Measurements from ENCODE around the gene SPACA6.

The SPACA6 gene

DNA sequence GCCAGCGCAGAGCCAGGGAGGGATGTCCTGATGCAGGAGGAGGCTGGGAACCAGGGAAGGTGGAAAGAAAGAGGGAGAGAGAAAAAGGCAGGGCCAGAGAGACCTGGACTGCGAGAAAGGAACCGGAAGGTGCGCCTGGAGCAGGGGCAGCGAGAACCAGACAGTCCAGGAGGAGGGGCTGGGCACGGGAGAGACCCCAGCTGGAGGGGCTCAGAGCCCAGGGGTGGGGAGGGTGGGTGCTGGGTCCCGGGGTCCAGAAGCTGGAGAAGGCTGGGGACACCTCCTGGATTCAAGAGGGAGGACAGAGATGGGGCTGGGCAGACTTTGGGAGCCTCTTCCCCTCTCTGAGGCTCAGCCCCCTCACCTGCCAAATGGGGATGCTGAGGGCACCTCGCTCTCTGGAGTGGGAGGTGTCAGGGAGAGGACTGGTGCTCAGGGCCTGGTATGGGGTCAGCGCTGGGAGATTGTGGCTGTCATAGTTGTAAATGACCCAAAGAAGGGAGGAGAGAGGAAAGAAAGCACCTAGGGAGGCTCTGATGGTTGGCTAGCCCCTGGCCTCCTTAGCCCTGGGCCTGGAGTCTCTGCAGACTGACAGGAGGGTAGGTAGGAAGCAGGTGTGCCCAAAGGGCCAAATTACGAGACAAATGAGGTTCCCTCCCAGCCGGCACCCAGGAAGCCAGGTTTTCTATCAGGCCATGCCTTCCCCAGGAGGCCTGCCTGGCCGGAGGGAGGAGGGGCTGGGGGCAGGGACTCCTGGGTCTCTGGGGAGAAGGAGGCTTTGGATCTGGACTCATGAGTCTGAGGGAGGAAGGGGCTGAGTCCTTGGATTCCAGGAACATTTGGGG is 1.3 kb upstream of the SPACA6 start:
- DNase-seq, result no peak
- Histone ChIP-seq H3K27ac (peak overlapping the region; percentile 94 to 100), H3K9me3 (no peaks in the 10 kb centered on the region), H3K36me3 (peaks cover 5 to 42% (median 27%) of the 10 kb centered on the region in 3 donors), H3K4me1 (peaks cover 0 to 48% (median 34%) of the 10 kb centered on the region in 4 donors), H3K4me3 (peak overlapping the region; percentile 71 to 97), H3K27me3 (no peaks in the 10 kb centered on the region)
- intact Hi-C loops (cut with DNase I; ENCODE audit: low total_unique reads), result no loop called here
- TF ChIP-seq, protein P1, sequence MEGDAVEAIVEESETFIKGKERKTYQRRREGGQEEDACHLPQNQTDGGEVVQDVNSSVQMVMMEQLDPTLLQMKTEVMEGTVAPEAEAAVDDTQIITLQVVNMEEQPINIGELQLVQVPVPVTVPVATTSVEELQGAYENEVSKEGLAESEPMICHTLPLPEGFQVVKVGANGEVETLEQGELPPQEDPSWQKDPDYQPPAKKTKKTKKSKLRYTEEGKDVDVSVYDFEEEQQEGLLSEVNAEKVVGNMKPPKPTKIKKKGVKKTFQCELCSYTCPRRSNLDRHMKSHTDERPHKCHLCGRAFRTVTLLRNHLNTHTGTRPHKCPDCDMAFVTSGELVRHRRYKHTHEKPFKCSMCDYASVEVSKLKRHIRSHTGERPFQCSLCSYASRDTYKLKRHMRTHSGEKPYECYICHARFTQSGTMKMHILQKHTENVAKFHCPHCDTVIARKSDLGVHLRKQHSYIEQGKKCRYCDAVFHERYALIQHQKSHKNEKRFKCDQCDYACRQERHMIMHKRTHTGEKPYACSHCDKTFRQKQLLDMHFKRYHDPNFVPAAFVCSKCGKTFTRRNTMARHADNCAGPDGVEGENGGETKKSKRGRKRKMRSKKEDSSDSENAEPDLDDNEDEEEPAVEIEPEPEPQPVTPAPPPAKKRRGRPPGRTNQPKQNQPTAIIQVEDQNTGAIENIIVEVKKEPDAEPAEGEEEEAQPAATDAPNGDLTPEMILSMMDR (IDR thresholded peaks at IDR 0.05), result no peak

DNA sequence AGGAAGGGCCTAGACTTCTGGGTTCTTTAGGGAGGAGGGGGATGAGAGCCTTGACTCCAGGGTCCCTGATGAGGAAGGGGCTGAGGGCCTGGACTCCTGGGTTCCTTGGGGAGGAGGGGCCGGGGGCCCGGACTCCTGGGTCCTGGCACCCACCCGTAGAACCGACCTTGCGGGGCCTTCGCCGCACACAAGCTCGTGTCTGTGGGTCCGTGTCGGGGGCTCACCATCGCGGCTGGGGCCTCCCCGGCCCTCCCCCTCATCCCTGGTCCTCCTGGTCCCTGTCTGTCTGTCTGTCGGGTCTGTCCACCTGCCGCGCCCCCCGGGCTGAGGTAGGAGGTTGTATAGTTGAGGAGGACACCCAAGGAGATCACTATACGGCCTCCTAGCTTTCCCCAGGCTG is 662 bp upstream of the SPACA6 start:
- intact Hi-C loops (cut with DNase I; ENCODE audit: low total_unique reads), result no loop called here
- Histone ChIP-seq H3K4me3 (peak overlapping the region; percentile 71 to 97), H3K9me3 (no peaks in the 10 kb centered on the region), H3K27me3 (no peaks in the 10 kb centered on the region), H3K27ac (peak overlapping the region; percentile 94 to 100), H3K4me1 (peaks cover 0 to 42% (median 33%) of the 10 kb centered on the region in 4 donors), H3K36me3 (peaks cover 5 to 48% (median 34%) of the 10 kb centered on the region in 3 donors)
- no peak for DNase-seq
- TF ChIP-seq, protein P1 (IDR thresholded peaks at IDR 0.05), result no peak

DNA sequence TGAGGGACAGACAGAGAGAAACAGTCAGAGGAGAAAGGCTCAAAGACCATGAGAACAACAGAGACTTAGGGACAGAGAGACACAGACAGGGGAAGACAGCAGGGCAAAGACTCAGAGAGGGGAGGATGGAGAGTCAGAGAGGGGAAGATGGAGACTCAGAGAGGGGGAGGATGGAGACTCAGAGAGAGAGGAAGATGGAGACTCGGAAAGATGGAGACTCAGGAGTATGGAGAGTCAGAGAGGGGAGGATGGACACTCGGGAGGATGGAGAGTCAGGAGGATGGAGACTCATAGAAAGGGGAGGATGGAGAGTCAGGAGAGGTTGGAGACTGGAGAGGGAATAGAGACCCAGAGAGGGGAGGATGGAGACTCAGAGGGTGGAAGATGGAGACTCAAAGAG is 689 bp downstream of the SPACA6 start:
- peaks cover 0 to 32% (median 22%) of the 10 kb centered on the region in 4 donors for H3K4me1 ChIP-seq
- peak overlapping the region in 1 of 2 donors; percentile 100 for H3K27ac ChIP-seq
- H3K9me3 ChIP-seq, result no peaks in the 10 kb centered on the region
- no peak for DNase-seq
- no peak overlapping the region for H3K4me3 ChIP-seq
- H3K27me3 ChIP-seq, result no peaks in the 10 kb centered on the region
- TF ChIP-seq, protein P1 (IDR thresholded peaks at IDR 0.05), result no peak
- peaks cover 11 to 62% (median 46%) of the 10 kb centered on the region in 3 donors for H3K36me3 ChIP-seq
- intact Hi-C loops (cut with DNase I; ENCODE audit: low total_unique reads), result no loop called here

DNA sequence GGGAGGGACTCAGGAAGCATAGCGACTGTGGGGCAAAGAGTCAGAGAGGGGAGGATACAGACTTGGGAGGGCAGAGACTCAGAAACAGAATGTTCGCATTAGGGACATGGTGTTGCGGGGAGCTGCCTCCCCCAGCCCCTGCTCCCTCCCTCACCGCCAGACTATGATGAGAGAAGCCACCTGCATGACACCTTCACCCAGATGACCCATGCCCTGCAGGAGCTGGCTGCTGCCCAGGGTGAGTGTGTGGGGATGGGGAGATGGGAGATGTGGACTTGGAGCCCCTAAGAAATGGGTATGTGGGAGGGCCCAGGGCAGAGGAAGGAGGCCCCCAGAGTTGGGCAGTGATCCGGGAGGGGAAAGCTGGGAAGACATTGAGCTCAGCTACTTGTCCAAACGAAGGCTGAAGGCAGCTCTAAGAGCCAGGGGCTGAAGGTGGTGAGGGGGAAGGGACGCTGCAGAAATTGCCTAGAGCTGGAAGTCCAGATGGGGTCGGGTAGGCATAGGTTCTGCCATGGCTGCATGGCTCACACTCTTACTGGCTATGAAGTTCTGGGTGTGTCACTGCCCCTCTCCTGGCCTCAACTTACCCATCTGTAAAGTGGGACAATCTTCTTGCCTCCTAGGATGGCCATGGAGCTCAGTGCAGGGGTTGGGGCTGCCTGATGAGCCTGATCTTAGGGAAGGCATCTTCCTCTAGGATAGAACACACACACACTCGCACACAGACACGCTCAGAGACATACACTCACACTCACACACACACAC is 1.4 kb downstream of the SPACA6 start:
- Histone ChIP-seq H3K27ac (no peak overlapping the region), H3K9me3 (no peaks in the 10 kb centered on the region), H3K4me3 (no peak overlapping the region), H3K36me3 (peaks cover 11 to 67% (median 53%) of the 10 kb centered on the region in 3 donors), H3K27me3 (no peaks in the 10 kb centered on the region), H3K4me1 (peaks cover 0 to 32% (median 22%) of the 10 kb centered on the region in 4 donors)
- intact Hi-C loops (cut with DNase I; ENCODE audit: low total_unique reads), result no loop called here
- no peak for DNase-seq
- TF ChIP-seq, protein P1 (IDR thresholded peaks at IDR 0.05), result no peak

DNA sequence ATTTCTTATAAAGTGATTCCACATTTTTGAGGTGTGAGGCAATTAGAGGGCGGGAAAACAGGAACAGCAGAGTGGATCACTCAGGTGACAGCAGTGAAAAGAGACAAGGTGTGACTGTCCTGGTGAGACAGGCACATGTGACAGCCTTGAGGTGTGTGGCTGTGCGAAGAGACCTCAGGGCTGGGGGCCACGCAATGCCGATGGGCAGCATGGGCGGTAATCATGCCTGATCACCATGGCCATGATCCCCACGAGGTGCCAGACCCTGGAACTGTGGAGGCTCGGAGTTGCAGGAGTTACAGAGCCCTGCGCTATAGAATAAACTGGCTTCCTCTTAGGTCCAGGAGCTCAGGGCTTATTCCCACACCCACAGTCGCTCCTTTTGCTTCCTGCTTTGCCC is 2.0 kb downstream of the SPACA6 start:
- no peaks in the 10 kb centered on the region for H3K27me3 ChIP-seq
- H3K9me3 ChIP-seq, result no peaks in the 10 kb centered on the region
- TF ChIP-seq, protein P1 (IDR thresholded peaks at IDR 0.05), result no peak
- intact Hi-C loops (cut with DNase I; ENCODE audit: low total_unique reads), result no loop called here
- no peak overlapping the region for H3K27ac ChIP-seq
- peaks cover 0 to 32% (median 23%) of the 10 kb centered on the region in 4 donors for H3K4me1 ChIP-seq
- no peak overlapping the region for H3K4me3 ChIP-seq
- peaks cover 11 to 70% (median 53%) of the 10 kb centered on the region in 3 donors for H3K36me3 ChIP-seq
- no peak for DNase-seq
